Measurements from ENCODE around the gene RETREG1.
"Not testable (repeated sequence)": the region's sequence is repeated elsewhere in the genome, so short reads cannot be mapped to it uniquely, and the experiment has no call there.

Gene RETREG1

GRCh38 chr5:16446993-16447392 lies 169.8 kb downstream of the RETREG1 start:
- no peak for DNase-seq

- no peak for DNase-seq
These were observed 178.8 kb downstream of the RETREG1 start for GRCh38 chr5:16437977-16438376.

DNA sequence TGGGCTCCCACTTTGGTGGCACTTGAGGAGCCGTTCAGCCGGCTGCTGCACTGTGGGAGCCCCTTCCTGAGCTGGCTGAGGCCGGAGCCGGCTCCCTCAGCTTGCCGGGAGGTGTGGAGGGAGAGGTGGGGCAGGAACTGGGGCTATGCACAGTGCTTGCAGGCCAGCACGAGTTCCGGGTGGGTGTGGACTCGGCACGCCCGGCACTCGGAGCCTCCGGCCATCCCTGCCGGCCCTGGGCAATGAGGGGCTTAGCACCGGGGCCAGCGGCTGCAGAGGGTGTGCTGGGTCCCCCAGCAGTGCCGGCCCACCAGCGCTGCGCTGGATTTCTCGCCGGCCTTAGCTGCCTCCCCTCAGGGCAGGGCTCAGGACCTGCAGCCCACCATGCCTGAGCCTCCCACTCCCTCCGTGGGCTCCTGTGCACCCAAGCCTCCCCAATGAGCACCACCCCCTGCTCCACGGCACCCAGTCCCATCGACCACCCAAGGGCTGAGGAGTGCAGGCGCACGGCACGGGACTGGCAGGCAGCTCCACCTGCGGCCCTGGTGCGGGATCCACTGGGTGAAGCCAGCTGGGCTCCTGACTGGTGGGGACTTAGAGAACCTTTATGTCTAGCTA lies 180.6 kb downstream of the RETREG1 start:
- DNase-seq, result not testable (repeated sequence)

DNA sequence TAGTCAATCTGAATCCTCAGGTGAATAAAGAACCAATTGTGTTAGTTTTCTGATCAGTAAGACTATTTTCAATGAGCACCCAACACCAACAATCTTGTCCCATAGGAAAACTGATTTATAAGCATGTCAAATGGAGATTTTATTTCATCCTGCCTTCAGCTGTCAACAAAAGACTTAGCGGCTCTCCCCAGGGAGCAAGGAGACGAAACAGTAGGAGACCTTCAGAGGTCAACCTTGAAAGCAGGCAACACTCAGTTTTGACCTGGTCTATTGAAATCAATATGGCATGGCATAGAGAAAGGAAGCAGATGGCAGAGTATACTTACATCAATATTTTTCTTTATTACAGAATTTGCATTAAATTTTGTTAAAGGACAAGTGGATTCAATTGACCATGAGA lies 185.3 kb downstream of the RETREG1 start:
- no peak for DNase-seq

GRCh38 chr5:16430349-16431089 lies 186.3 kb downstream of the RETREG1 start:
- DNase-seq, result no peak

DNA sequence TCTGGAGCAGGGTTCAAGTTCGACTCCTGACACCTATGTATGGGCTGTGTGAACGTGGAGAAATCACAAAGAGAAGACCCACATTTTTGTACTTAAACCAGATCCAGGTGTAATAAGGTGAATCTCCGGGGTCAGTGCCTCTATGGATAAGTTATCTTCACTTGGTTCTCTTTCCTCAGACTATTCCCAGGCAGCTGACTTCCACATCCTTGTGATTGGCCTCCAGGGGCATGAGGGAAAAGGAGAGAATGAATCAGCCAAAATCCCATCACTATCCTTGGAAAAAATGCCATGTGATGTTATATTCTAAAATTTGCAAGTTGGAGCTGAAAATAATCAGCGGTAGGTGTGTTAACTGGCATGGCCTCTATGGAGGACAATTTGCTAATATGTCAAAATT lies 188.4 kb downstream of the RETREG1 start:
- DNase-seq, result no peak

DNA sequence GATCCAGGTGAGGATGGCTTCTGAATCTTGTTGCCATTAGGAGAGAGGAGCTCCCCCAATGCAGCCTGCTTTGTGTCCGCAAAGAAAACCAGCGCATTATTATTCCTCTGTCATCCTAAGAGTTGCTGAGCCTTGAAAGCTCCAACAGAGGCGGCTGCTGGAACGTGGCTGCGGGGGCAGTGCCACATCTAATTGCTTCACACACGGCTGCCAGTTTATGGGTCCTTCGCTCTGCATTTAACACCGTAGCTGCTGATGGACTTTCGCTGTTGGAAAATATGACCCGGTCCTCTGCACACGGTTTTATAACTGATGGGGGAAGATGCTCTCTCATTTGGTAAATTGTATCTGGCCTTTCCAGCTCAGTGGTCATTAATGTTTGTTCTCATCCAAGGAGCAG lies 189.2 kb downstream of the RETREG1 start:
- no peak for DNase-seq

All from NCI-H1694 (cell line).